HG02571 (cell line): ENCODE results near the gene TPSAB1.
"Not testable (repeated sequence)": the region's sequence is repeated elsewhere in the genome, so short reads cannot be mapped to it uniquely, and the experiment has no call there.

Source experiments
- ATAC-seq: cut with Tn5 transposase; IDR thresholded peaks from one replicate; pipeline ENCODE4 v1.9.1; 2021; ENCODE audit warnings: mild to moderate bottlenecking, moderate library complexity; ENCODE audit not compliant: unreplicated experiment

TPSAB1 gene

GRCh38 chr16:1240436-1240835, at the start of gene TPSAB1:
Gene TPSAB1, plus strand, starts transcription at chr16:1240705. Its CDS starts 234 bp downstream, at chr16:1240939.
- ATAC-seq, result not testable (repeated sequence)

DNA sequence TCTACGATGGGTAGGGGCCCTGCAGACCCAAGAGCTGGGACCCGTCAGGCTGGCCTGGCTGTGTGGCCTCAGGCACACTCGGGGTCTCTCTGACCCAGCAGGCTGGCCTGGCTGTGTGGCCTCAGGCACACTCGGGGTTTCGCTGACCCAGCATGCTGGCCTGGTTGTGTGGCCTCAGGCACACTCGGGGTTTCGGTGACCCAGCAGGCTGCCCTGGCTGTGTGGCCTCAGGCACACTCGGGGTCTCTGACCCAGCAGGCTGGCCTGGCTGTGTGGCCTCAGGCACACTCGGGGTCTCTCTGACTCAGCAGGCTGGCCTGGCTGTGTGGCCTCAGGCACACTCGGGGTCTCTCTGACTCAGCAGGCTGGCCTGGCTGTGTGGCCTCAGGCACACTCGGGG, 49.7 kb upstream of the TPSAB1 start:
- not testable (repeated sequence) for ATAC-seq

- ATAC-seq, result no peak
These were observed 48.0 kb upstream of the TPSAB1 start for GRCh38 chr16:1192384-1193073.

DNA sequence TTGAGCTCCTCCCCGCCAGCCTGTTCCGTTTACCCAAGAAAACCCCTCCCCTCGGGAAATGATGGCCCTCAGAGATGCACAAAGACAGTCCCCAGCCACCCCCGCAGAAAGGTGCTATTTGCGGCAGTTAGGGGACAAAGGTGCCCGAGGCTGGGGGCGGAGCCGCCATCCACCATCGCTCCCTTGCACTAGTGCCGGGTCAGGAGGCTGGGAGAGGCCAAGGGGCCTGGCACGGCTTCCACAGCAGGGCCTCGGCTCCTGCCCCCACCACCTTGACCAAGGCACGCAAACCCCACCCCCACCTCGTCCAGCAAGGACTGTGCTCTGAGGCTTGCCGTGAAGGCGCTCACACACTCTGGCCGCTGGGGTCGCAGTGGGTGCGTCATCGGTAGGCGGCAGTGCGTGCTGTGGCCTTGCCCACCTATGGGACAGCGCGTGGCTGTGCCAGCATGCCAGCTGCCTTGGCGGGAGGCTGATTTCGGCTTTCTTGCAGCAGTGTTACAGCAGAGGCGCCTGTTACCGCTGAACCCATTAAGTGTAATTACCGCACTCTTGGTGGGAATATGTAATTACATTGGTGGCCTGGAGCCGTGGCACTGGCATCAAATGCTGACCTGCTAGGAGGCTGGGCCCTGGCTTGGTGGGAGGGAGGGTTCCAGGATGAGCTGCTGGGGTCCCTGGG, 47.2 kb upstream of the TPSAB1 start:
- ATAC-seq, result no peak

GRCh38 chr16:1193825-1194581, 46.5 kb upstream of the TPSAB1 start:
- ATAC-seq, result no peak

- no peak for ATAC-seq
These were observed 45.7 kb upstream of the TPSAB1 start for GRCh38 chr16:1194665-1195392.

DNA sequence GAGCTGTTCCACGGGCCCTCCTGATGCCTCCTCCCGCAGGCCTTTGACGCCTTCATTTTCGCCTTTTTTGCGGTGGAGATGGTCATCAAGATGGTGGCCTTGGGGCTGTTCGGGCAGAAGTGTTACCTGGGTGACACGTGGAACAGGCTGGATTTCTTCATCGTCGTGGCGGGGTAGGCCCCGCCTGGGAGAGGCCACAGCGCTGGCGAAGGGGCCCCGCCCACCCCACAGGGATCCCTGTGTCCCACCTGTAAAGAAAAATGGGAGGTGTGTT, 45.2 kb upstream of the TPSAB1 start:
- ATAC-seq, result no peak

- no peak for ATAC-seq
These were observed 44.0 kb upstream of the TPSAB1 start for GRCh38 chr16:1196494-1196893.

GRCh38 chr16:1197237-1197866, 43.2 kb upstream of the TPSAB1 start:
- ATAC-seq, result no peak

- no peak for ATAC-seq
These were observed 42.3 kb upstream of the TPSAB1 start for GRCh38 chr16:1198194-1198593.

DNA sequence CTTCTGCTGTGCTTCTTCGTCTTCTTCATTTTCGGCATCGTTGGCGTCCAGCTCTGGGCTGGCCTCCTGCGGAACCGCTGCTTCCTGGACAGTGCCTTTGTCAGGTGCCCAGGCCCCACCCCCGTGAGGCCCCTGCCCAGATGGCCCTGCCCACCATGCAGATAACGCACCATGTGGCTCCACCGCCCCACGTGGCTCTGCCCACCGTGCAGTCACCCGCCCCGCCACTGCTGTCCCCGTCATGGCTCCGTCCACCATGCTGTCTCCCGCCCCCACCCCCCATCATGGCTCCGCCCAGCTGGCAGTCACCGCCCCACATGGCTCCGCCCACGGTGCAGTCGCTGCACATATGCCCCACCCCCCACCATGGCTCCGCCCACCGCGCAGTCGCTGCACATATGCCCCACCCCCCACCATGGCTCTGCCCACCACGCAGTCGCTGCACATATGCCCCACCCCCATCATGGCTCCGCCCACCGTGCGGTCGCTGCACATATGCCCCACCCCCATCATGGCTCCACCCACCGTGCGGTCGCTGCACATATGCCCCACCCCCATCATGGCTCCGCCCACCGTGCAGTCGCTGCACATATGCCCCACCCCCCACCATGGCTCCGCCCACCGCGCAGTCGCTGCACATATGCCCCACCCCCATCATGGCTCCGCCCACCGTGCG, 41.7 kb upstream of the TPSAB1 start:
- ATAC-seq, result not testable (repeated sequence)

DNA sequence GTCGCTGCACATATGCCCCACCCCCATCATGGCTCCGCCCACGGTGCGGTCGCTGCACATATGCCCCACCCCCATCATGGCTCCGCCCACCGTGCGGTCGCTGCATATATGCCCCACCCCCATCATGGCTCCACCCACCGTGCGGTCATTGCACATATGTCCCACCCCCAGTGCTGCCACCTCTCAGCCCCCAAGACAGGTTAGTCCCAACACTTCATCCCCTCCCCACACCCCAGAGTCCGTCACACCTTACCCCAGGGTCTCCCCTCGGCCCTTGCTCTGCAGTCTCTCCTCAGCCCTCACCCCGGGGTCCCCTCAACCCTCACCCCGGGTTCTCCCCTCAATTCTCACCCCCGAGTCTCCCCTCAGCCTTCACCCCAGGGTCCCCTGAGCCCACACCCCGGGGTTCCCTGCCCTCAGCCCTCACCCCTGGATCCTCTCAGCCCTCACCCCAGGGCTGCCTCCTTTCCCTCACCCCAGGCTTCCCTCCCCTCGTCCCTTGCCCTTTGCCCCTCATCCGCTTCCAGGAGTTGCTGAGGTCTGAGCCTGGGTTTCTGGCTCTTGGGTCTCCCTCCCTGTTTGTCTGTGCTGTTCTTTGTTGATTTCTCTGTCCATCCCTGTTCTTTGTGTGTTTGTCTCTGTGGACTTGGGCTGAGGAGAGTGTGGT, 41.0 kb upstream of the TPSAB1 start:
- ATAC-seq, result no peak

DNA sequence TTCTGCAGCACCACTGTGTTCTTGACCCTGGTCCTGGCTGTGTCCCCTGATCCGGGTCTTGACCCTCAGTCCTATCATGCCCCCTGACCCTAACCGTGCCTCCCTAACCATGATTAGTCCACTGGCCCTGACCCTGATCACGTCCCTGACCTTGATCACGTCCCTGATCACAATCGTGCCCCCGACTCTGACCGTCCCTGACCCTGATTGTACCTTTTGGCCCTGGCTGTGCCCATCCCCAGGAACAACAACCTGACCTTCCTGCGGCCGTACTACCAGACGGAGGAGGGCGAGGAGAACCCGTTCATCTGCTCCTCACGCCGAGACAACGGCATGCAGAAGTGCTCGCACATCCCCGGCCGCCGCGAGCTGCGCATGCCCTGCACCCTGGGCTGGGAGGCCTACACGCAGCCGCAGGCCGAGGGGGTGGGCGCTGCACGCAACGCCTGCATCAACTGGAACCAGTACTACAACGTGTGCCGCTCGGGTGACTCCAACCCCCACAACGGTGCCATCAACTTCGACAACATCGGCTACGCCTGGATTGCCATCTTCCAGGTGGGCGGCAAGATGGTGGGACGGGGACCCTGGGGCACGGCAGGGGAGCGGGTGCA, 40.4 kb upstream of the TPSAB1 start:
- ATAC-seq, result no peak

GRCh38 chr16:1201444-1201843, 39.1 kb upstream of the TPSAB1 start:
- no peak for ATAC-seq

DNA sequence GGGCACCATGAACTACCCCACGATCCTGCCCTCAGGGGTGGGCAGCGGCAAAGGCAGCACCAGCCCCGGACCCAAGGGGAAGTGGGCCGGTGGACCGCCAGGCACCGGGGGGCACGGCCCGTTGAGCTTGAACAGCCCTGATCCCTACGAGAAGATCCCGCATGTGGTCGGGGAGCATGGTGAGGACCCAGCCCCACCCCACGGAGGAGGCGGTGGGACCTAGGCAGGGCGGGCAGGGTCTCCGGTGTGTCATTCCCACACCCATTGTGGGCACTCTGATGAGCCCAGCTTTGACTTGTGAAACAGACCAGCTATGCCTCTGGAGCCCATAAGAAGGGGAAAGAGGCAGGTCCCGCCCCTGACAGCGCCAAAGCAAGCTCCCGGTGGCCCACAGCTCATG, 38.2 kb upstream of the TPSAB1 start:
- no peak for ATAC-seq

DNA sequence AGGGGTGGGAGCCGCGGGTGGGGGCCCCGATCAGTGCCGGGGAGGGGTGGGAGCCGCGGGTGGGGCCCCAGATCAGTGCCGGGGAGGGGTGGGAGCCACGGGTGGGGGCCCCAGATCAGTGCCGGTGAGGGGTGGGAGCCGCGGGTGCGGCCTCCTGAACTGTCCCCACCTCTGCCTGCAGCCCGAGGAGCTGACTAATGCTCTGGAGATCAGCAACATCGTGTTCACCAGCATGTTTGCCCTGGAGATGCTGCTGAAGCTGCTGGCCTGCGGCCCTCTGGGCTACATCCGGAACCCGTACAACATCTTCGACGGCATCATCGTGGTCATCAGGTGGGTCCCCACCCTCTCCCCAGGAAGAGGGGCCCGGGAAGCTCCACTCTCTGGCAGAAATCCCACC, 35.6 kb upstream of the TPSAB1 start:
- ATAC-seq, result no peak

DNA sequence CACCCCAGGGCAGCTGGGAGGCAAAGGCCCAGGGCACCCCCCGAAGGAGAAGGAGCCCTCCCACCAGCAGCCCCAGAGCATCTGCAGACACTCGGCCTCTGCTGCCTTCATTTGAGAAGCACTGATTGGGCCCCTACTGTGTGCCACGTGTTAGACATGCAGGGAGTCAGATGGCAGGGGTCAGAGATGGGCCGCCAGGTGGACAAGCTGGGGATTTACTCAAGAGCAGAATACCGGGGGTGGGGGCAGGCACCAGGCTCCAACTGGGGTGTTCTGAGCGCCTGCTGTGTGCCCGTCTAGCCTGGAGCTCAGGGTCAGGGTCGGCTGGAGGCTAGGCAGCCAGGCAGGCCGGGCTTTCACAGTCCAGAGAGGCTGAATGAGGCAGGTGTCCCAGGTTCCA, 34.2 kb upstream of the TPSAB1 start:
- no peak for ATAC-seq

GRCh38 chr16:1206786-1207185, 33.7 kb upstream of the TPSAB1 start:
- no peak for ATAC-seq

- ATAC-seq, result no peak
These were observed 32.2 kb upstream of the TPSAB1 start for GRCh38 chr16:1208239-1208830.
